GM18499 (cell line): ENCODE data around the gene NFIB.

ENCODE experiments used
- ATAC-seq: cut with Tn5 transposase; IDR thresholded peaks from one replicate; pipeline ENCODE4 v1.9.1; 2021; ENCODE audit warnings: moderate number of reproducible peaks; ENCODE audit not compliant: insufficient read depth, unreplicated experiment

Gene NFIB

GRCh38 chr9:14281136-14281795 is 32.7 kb downstream of the NFIB start:
- ATAC-seq, result no peak

DNA sequence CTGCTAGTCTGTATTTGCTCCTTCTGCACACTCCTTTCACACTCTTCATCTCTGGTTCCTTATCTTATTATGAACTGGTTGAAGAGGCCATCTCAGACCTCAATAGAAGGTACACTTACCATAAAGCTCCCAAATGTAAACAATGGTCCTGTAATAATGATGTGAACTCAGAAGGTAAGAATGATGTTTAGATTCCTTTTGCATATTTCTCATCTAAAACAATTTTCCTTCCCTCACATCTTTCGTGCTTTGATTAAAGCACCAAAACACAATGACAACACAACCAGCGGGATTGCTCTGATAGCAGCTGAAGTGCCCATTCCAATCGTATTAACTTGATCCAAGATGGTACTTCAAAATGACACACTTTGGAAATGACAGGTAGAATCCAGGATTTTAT is 34.3 kb downstream of the NFIB start:
- no peak for ATAC-seq

GRCh38 chr9:14278291-14278721 is 35.6 kb downstream of the NFIB start:
- no peak for ATAC-seq

- no peak for ATAC-seq
These were observed 36.2 kb downstream of the NFIB start for GRCh38 chr9:14277761-14278160.

GRCh38 chr9:14277244-14277643 is 36.7 kb downstream of the NFIB start:
- no peak for ATAC-seq

GRCh38 chr9:14275331-14275730 is 38.6 kb downstream of the NFIB start:
- no peak for ATAC-seq

GRCh38 chr9:14273696-14274121 is 40.2 kb downstream of the NFIB start:
- ATAC-seq, result no peak

DNA sequence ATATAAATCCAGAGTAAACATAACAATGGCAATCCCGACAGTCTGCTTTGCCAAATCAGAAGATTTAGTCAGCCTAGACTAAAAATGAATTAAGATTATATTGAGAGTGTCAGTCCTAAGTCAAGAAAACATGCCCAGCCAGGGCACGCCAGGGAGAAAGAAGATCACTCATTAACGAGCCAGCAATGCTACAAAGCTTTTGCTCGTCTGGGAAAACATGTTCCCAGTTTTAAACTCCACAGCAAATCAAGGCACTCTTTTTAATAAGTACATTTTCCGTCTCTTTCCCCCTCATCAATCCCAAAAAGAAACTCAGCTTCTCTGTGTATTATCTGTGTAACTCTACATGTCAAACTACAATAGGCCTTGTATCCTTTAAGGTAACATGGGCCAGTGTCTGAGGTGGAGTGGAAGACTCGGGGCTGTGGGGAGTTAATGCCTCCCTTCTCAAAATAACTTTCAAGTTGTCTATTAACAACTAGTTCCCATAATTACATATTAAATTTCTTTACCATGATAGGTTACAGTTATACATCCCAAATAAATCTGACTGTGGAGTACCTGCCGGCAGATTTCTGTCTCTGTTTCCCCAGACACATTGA is 40.9 kb downstream of the NFIB start:
- ATAC-seq, result no peak

GRCh38 chr9:14271093-14271673 is 42.8 kb downstream of the NFIB start:
- ATAC-seq, result no peak

DNA sequence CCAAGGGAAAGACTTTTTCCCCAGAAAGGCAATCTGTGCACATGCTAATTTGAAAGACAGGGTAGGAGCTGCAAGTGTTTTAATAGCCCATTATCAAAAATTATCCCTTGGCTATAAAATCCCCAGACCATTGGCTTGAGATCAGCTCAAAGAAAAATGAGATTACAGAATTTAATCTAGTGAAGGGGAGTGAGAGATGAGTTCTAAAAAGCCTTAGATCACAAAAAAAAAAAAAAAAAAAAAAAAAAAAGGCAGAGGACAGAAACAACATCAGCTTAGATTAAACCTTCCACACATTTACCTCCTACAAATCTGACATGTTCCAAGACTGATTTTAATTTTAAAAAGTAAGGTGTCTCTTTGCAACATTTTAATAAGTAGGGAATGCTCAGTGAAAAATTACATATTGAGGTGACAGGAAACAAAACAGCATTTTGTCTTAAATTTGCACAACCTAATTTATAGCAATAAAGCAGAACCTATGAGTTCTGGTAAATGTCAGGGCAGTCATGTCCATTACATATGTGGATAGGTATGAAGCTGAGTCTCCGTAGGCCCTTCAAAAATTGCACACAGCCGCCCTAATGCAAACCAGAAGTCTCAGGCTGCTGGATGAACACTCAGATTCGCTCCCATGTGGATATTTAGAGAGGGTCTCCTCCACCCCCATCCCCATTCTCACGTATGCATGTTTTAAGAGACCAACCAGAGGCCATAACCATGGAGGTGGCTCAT is 43.4 kb downstream of the NFIB start:
- ATAC-seq, result no peak

GRCh38 chr9:14269916-14270315 is 44.0 kb downstream of the NFIB start:
- no peak for ATAC-seq

DNA sequence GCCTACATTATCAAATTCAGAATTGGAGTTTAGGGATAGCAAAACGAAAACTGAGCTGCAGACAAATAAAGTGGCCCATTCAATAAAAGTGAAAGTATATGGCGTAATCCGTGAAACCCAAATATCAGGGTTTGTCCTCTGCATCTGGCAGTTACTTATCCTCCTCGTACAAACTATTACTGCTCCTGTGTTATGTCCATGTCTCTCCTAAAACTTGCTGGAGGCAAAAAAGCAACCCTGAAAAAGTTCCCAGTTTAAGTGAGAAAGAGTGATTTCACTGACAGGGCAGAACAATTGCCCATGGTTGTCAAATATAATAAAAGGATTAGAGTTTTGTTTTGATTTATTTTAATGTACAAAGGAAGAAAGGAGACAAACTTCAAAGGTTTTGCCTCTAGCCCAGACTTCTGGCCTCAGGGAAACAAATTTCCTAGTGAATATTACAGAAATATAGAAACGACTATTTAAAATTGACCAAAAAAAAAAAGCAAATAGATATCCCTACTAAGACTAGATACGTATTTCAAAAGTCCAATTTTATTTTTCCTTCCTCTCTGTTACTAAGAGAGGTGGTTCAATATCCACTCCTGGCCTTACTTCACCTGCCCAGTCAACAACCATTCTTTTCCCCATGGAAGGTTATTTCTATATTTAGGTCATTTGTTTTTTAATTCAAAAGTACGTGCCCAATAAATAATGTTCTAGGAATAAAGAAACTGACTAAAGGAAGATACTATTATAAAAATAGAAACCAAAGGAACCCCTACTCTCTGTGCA is 50.0 kb downstream of the NFIB start:
- ATAC-seq, result no peak

DNA sequence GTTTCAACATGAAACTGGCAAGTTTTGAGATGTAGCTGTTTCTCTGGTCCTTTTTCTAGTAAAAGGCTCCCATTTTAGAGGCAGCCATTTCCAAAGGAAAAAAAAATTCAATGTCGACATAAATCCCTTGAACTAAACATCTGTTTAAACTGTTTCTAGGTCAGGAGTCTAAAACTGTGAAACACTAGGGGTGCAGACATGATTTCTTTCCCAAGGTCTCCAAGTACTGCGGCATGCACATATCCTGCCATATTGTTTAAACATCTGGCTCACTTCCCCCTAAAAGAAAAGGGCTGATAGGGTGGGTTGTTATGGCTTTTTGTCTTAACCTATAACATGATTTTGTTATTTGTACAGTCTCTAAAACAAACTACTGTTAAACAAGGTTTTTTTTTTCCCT is 51.1 kb downstream of the NFIB start:
- ATAC-seq, result no peak

DNA sequence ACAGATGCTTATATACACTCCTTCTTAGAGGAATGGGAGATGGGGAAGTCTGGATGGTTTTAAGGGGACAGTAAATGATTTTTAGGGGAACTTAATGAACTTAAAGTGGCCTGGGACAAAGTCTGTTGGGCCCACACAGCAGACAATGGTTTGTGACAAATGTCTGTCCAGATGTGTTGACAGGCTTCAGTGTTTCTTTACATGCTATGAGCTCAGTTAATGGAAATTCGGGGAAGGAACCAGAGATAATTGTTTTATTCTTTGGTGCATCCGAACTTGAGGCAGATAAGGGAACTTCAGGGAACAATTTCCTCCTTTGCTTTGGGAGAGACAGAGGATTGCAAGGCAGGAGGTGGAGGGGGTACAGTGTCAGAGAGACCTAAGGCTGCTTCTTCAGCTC is 52.3 kb downstream of the NFIB start:
- ATAC-seq, result no peak

- no peak for ATAC-seq
These were observed 53.8 kb downstream of the NFIB start for GRCh38 chr9:14260101-14260500.

GRCh38 chr9:14258660-14259239 is 55.2 kb downstream of the NFIB start:
- ATAC-seq, result no peak

DNA sequence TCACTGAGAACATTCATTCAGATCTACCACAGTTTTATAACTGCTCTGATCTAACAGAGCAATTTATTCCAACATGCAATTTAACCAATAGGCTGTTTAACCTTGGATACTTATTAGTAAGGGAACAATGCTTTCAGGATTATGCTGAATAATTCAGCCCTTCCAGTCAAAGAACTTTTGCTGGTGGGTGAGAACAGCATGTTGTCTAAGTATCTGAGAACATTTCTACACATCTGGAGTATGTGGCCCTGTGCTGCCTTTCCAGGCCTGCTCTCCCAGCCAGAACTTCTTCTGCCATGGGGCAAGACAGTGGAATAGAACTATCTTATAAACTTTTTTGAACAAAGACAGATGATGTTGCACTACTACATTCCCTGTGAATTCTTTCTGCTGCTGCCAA is 55.8 kb downstream of the NFIB start:
- no peak for ATAC-seq

DNA sequence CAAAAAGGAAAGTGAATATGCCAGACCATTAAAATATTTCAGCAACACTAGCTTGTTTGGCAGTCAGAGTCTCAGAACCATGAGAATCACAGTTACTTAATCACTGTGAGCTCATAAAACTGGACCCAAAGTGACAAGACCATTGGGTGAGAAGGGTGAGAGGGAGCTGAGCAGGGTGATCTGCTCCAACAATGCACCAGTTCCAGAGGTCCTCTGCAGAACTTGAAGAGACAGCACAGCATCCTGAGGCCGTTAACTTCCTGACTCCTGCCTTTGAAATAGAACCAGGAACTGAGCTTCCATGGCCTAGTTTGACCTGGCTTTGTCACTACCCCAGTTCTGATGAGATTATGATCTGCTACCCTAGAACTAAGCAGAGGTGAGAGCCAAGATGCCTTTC is 57.4 kb downstream of the NFIB start:
- ATAC-seq, result no peak

GRCh38 chr9:14251154-14252071 is 62.5 kb downstream of the NFIB start:
- no peak for ATAC-seq
